CD14-positive monocyte (primary cell): Measurements from ENCODE around the gene AP1G2. TPM values are rescaled to one million over a fixed set of nuclear protein-coding genes. Genes with fewer than 3 reads are reported as not detected.
A peak's percentile ranks its signal among the peaks of the same experiment; 100 is the strongest.

ENCODE experiments used
- DNase-seq, 3 donors: peaks; one replicate each; pipeline ENCODE4 v3.0.0-alpha.2; 2011 to 2022
- H2AFZ ChIP-seq: 2 replicates; pipeline ENCODE4 v1.6.0; 2012; ENCODE audit warnings: mild to moderate bottlenecking, low read depth, low read length, inconsistent platforms; ENCODE audit not compliant: insufficient read depth, poor library complexity, severe bottlenecking
- H3K27ac ChIP-seq, 2 donors: 1 replicate in 1 of 2; 2 replicates in 1 of 2; pipeline ENCODE4 v1.5.1; 2012 to 2013; ENCODE audit warnings: low read length in 2 of 2, control low read depth in 1 of 2, inconsistent platforms in 1 of 2, low read depth in 1 of 2, mild to moderate bottlenecking in 1 of 2
- H3K27me3 ChIP-seq, 2 donors: one replicate each; pipeline versions ENCODE4 v1.6.0 to v1.6.1; 2011 to 2013; ENCODE audit warnings: low read length in 2 of 2; ENCODE audit not compliant: control insufficient read depth in 2 of 2, insufficient read depth in 2 of 2
- H3K36me3 ChIP-seq, 2 donors: replicated peaks in 1 of 2; 1 replicate in 1 of 2; 2 replicates in 1 of 2; pipeline versions ENCODE4 v1.5.1 to v1.6.1; 2012 to 2013; ENCODE audit warnings: low read length in 2 of 2, control low read depth in 1 of 2, inconsistent platforms in 1 of 2, mild to moderate bottlenecking in 1 of 2; ENCODE audit not compliant: insufficient read depth in 2 of 2, control insufficient read depth in 1 of 2
- H3K4me1 ChIP-seq, 2 donors: 1 replicate in 1 of 2; 2 replicates in 1 of 2; pipeline versions ENCODE4 v1.5.1 to v1.6.1; 2012 to 2013; ENCODE audit warnings: low read length in 2 of 2, control low read depth in 1 of 2, inconsistent platforms in 1 of 2, mild to moderate bottlenecking in 1 of 2, moderate library complexity in 1 of 2; ENCODE audit not compliant: insufficient read depth in 2 of 2, control insufficient read depth in 1 of 2
- H3K4me2 ChIP-seq: replicated peaks from 2 replicates; pipeline ENCODE3; 2012; ENCODE audit warnings: low read length, moderate library complexity, mild to moderate bottlenecking; ENCODE audit not compliant: poor library complexity, severe bottlenecking; ENCODE audit errors: extremely low read depth
- H3K4me3 ChIP-seq, 3 experiments: fragments of 200-600 bp in 1 of 3; sonication (generic) in 1 of 3; replicated peaks in 1 of 3; 1 replicate in 2 of 3; 2 replicates in 1 of 3; pipeline ENCODE4 v1.5.1; 2011 to 2013; ENCODE audit warnings: low read length in 3 of 3, mild to moderate bottlenecking in 3 of 3, control low read depth in 2 of 3, low read depth in 2 of 3, inconsistent platforms in 1 of 3, moderate library complexity in 1 of 3
- H3K79me2 ChIP-seq: 2 replicates; pipeline ENCODE4 v1.6.0; 2012; ENCODE audit warnings: mild to moderate bottlenecking, control low read depth, inconsistent platforms, low read length, moderate library complexity; ENCODE audit not compliant: insufficient read depth
- H3K9ac ChIP-seq: 2 replicates; pipeline ENCODE4 v1.6.0; 2017; ENCODE audit warnings: low read length, mild to moderate bottlenecking; ENCODE audit not compliant: insufficient read depth, poor library complexity, severe bottlenecking
- H3K9me3 ChIP-seq, 2 donors: replicated peaks in 1 of 2; 1 replicate in 1 of 2; 2 replicates in 1 of 2; pipeline versions ENCODE4 v1.5.1 to v1.6.1; 2012 to 2013; ENCODE audit warnings: low read length in 2 of 2, control low read depth in 1 of 2; ENCODE audit not compliant: control insufficient read depth in 1 of 2, insufficient read depth in 1 of 2
- H4K20me1 ChIP-seq: 2 replicates; pipeline ENCODE4 v1.6.0; 2012; ENCODE audit warnings: mild to moderate bottlenecking, low read length, control low read depth, moderate library complexity; ENCODE audit not compliant: insufficient read depth
- H3K27ac Mint-ChIP-seq, 7 donors: one replicate each; pipeline ENCODE4 v1.8.0; 2020; ENCODE audit warnings: mild to moderate bottlenecking in 7 of 7, mixed read lengths in 7 of 7, moderate library complexity in 6 of 7, inconsistent platforms in 2 of 7
- H3K27me3 Mint-ChIP-seq, 3 donors: one replicate each; pipeline ENCODE4 v1.8.0; 2021 to 2022; ENCODE audit warnings: low read depth in 3 of 3, mild to moderate bottlenecking in 3 of 3, mixed read lengths in 3 of 3, moderate library complexity in 3 of 3, inconsistent platforms in 1 of 3
- H3K36me3 Mint-ChIP-seq, 2 donors: one replicate each; pipeline ENCODE4 v1.8.0; 2020; ENCODE audit warnings: mixed read lengths in 2 of 2, inconsistent platforms in 1 of 2, mild to moderate bottlenecking in 1 of 2
- H3K4me1 Mint-ChIP-seq: one replicate; pipeline ENCODE4 v1.8.0; 2020; ENCODE audit warnings: mild to moderate bottlenecking, mixed read lengths
- H3K4me3 Mint-ChIP-seq, 2 donors: one replicate each; pipeline ENCODE4 v1.8.0; 2020; ENCODE audit warnings: mild to moderate bottlenecking in 2 of 2, mixed read lengths in 2 of 2, moderate library complexity in 1 of 2
- H3K9me3 Mint-ChIP-seq, 7 donors: one replicate each; pipeline ENCODE4 v1.8.0; 2020 to 2022; ENCODE audit warnings: mixed read lengths in 7 of 7, mild to moderate bottlenecking in 6 of 7, moderate library complexity in 6 of 7, inconsistent platforms in 2 of 7
- CTCF ChIP-seq: fragments of 200-600 bp; IDR thresholded peaks from one replicate; pipeline ENCODE4 v1.8.0; 2022; ENCODE audit warnings: antibody characterized with exemption, mild to moderate bottlenecking
- WGBS: methylation state at CpG from one replicate; pipeline ENCODE4 v1.1.5; 2013; ENCODE audit warnings: missing lambda C conversion rate; ENCODE audit not compliant: insufficient coverage; 5-methylcytosine and 5-hydroxymethylcytosine counted together
- intact Hi-C, 2 donors: fragments of 100-400 bp; cut with micrococcal nuclease; formaldehyde crosslinking; loops; one replicate each; pipeline versions ENCODE4 v1.15.0 to v1.15.1; 2023
- polyA plus RNA-seq, 3 donors: library from polyadenylated mRNA; depleted of rRNA in 1 of 3; unstranded in 2 of 3; stranded (reverse) in 1 of 3; fragments of 300-500 nt in 2 of 3; fragments of >200 nt in 1 of 3; fragmentation: Illumina TruSeq in 2 of 3; gene quantifications; 1 replicate in 2 of 3; 2 replicates in 1 of 3; pipeline ENCODE4 v1.2.3, GENCODE V29; 2012 to 2021

AP1G2 gene
- polyA plus RNA-seq, 3 donors, result 32.2 to 437 (median 37.0) TPM

DNA sequence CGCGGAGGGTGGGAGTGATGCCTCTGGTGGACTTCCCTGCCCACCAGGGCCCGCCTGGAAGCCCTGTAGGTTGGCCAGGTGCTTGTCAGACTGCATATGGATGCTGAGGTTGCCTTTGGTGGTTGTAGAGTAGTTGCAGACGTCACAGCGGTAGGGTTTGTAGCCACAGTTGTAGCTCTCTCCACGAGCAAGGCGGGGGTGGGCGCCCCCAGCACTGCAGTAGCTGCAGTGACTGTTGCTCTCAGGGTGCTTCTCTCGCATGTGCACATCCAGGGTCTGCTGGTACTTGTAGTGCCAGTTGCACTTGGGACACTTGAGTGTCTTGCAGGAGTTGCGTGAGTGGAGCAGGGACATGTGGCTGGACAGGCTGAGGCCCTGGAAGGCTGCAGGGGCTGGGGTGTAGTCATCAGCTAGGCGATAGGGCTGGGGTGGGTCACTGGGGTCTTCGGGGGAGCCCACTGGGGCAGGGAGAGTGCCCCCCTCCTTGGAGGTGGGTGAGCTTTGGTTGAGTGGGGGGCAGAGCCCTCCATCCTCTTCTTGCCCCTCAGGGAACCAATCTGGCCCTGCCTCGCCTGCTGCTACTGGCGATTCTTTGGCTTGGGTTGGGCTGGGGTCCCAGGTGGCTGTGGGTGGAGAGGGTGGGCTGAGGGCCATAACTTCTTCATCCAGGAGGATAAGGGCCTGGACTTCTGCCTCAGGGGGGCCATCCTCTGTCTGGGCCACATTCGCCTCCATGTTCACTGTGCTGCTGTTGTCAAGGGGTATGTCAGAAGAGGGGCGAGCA is 33.7 kb downstream of the AP1G2 start:
- Mint-ChIP-seq H3K36me3 (no peaks in the 10 kb centered on the region), H3K4me3 (no peak overlapping the region), H3K9me3 (peaks cover 0 to 1% (median 0%) of the 10 kb centered on the region in 7 donors), H3K27me3 (peaks cover 1 to 3% (median 3%) of the 10 kb centered on the region in 3 donors), H3K4me1 (peaks cover 12% of the 10 kb centered on the region), H3K27ac (peak overlapping the region in 1 of 7 donors; percentile 42)
- H3K36me3 ChIP-seq, result no peaks in the 10 kb centered on the region
- H4K20me1 ChIP-seq, result no peaks in the 10 kb centered on the region
- H3K4me2 ChIP-seq, result no peak overlapping the region
- peaks cover 0 to 4% of the 10 kb centered on the region in 2 donors for H3K4me1 ChIP-seq
- DNase-seq, result no peak
- no peaks in the 10 kb centered on the region for H3K27me3 ChIP-seq
- intact Hi-C loops, result no loop called here
- no peak overlapping the region for H3K27ac ChIP-seq
- 93% methylated on average over 13 of the region's 16 CpGs for WGBS
- H2AFZ ChIP-seq, result no peak overlapping the region
- H3K9ac ChIP-seq, result no peak overlapping the region
- no peaks in the 10 kb centered on the region for H3K9me3 ChIP-seq
- TF ChIP-seq CTCF, result no peak
- H3K4me3 ChIP-seq, result no peak overlapping the region
- H3K79me2 ChIP-seq, result no peaks in the 10 kb centered on the region

DNA sequence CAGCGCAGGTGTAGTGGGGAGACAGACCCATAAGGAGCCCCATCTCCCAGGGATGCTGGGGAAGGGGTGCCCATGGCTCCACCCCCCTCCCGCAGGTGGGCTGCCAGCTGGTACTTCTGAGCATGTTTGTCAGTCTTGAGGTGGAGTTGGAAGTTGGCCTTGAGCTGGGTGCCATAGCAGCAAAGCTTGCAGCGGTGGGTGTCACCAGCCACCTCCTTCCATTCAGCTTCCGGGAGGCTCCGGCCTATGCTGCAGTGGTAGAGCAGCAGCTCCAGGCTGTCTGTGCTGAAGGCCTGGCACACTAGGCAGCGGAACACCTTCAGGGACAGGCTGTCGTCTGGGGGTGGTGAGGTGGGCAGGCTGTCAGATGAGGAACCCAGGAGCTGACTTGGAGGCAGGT is 34.9 kb downstream of the AP1G2 start:
- Histone ChIP-seq H3K4me2 (no peak overlapping the region), H3K79me2 (no peaks in the 10 kb centered on the region), H3K4me3 (no peak overlapping the region), H3K9ac (no peak overlapping the region), H3K36me3 (no peaks in the 10 kb centered on the region), H3K4me1 (peaks cover 0 to 4% of the 10 kb centered on the region in 2 donors), H3K27ac (no peak overlapping the region), H4K20me1 (no peaks in the 10 kb centered on the region), H3K27me3 (no peaks in the 10 kb centered on the region), H2AFZ (no peak overlapping the region), H3K9me3 (no peaks in the 10 kb centered on the region)
- intact Hi-C loops, result no loop called here
- Mint-ChIP-seq H3K36me3 (no peaks in the 10 kb centered on the region), H3K27me3 (peaks cover 1 to 4% (median 3%) of the 10 kb centered on the region in 3 donors), H3K27ac (no peak overlapping the region), H3K4me3 (no peak overlapping the region), H3K9me3 (peaks cover 0 to 2% (median 0%) of the 10 kb centered on the region in 7 donors), H3K4me1 (peaks cover 12% of the 10 kb centered on the region)
- no peak for TF ChIP-seq CTCF
- WGBS, result 95% methylated on average over 7 of the region's 7 CpGs
- no peak for DNase-seq
